ENCODE data around the gene SH2B2. TPM values are rescaled to one million over a fixed set of nuclear protein-coding genes. Genes with fewer than 3 reads are reported as not detected.

SH2B2 gene
- total RNA-seq, 1 experiment from 2014 or later: 1.4 TPM

DNA sequence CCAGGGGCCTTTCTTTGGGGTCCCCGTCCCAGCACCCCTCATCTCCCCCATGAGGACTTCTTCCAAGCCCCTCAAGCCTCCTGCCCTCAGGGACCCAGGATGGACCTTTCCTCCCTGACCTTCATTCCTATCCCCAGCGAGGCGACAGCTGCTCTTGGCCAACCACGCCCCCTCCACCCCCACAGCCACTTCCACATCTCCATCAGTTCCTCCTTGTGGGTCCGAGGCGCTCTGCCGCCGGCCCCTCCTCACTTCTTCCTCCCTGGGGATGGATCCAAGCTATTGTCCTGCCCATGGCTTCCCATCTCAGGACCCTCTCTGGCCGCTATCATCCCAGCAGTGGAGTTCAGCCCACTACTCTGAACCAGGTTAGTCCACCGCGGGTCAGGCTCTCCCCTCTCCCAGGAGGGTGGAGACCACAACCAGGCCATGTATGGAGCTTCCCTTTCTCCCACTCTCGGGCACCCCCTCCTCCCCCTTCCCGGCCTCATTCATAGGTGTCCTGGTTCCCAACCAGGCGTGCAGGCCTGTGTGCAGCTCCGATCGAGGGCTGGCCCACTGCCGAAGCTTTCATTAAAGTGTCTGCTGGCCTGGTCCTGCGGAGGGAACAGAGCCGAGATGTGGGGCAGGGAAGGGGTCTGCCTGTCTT lies 1.7 kb upstream of the SH2B2 start:
- no peak for DNase-seq (ENCODE audit: unreplicated experiment)
- H3K36me3 Mint-ChIP-seq (ENCODE audit: insufficient read depth, unreplicated experiment): no peaks in the 10 kb centered on the region
- H3K9me3 Mint-ChIP-seq (ENCODE audit: unreplicated experiment): no peaks in the 10 kb centered on the region
- intact Hi-C loops (cut with micrococcal nuclease): no loop called here
- H3K4me3 Mint-ChIP-seq (ENCODE audit: unreplicated experiment): peak overlapping the region; percentile 50
- ChIA-PET CTCF (interaction anchor here (0.5 to 0.9 kb wide), 4 partner anchors 102 to 743 kb away, joined by 3 to 4 read pairs (median 3); no protein-coding TSS in a partner anchor), POLR2A (no interaction called here)
- H3K27ac Mint-ChIP-seq (ENCODE audit: low read depth, unreplicated experiment): no peak overlapping the region
- BruUV-seq (replicated peaks): no TSS peak
- TF ChIP-seq, protein P1, sequence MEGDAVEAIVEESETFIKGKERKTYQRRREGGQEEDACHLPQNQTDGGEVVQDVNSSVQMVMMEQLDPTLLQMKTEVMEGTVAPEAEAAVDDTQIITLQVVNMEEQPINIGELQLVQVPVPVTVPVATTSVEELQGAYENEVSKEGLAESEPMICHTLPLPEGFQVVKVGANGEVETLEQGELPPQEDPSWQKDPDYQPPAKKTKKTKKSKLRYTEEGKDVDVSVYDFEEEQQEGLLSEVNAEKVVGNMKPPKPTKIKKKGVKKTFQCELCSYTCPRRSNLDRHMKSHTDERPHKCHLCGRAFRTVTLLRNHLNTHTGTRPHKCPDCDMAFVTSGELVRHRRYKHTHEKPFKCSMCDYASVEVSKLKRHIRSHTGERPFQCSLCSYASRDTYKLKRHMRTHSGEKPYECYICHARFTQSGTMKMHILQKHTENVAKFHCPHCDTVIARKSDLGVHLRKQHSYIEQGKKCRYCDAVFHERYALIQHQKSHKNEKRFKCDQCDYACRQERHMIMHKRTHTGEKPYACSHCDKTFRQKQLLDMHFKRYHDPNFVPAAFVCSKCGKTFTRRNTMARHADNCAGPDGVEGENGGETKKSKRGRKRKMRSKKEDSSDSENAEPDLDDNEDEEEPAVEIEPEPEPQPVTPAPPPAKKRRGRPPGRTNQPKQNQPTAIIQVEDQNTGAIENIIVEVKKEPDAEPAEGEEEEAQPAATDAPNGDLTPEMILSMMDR (IDR thresholded peaks at IDR 0.05; ENCODE audit: unreplicated experiment): no peak
- H3K4me1 Mint-ChIP-seq (ENCODE audit: insufficient read depth, unreplicated experiment): peaks cover 6% of the 10 kb centered on the region
- H3K27me3 Mint-ChIP-seq (ENCODE audit: insufficient read depth, unreplicated experiment): no peaks in the 10 kb centered on the region

GRCh38 chr7:102285540-102286236 lies 980 bp upstream of the SH2B2 start:
- H3K27ac Mint-ChIP-seq (ENCODE audit: low read depth, unreplicated experiment): no peak overlapping the region
- H3K4me3 Mint-ChIP-seq (ENCODE audit: unreplicated experiment): peak overlapping the region; percentile 68
- no peaks in the 10 kb centered on the region for H3K9me3 Mint-ChIP-seq (ENCODE audit: unreplicated experiment)
- H3K36me3 Mint-ChIP-seq (ENCODE audit: insufficient read depth, unreplicated experiment): no peaks in the 10 kb centered on the region
- no peaks in the 10 kb centered on the region for H3K27me3 Mint-ChIP-seq (ENCODE audit: insufficient read depth, unreplicated experiment)
- BruUV-seq (replicated peaks): no TSS peak
- peaks cover 6% of the 10 kb centered on the region for H3K4me1 Mint-ChIP-seq (ENCODE audit: insufficient read depth, unreplicated experiment)
- intact Hi-C loops (cut with micrococcal nuclease): no loop called here
- ChIA-PET CTCF (interaction anchor here (0.6 to 0.9 kb wide), 3 partner anchors 102 to 743 kb away, joined by 3 to 4 read pairs (median 3); no protein-coding TSS in a partner anchor), POLR2A (no interaction called here)
- TF ChIP-seq, protein P1 (IDR thresholded peaks at IDR 0.05; ENCODE audit: unreplicated experiment): no peak
- no peak for DNase-seq (ENCODE audit: unreplicated experiment)

DNA sequence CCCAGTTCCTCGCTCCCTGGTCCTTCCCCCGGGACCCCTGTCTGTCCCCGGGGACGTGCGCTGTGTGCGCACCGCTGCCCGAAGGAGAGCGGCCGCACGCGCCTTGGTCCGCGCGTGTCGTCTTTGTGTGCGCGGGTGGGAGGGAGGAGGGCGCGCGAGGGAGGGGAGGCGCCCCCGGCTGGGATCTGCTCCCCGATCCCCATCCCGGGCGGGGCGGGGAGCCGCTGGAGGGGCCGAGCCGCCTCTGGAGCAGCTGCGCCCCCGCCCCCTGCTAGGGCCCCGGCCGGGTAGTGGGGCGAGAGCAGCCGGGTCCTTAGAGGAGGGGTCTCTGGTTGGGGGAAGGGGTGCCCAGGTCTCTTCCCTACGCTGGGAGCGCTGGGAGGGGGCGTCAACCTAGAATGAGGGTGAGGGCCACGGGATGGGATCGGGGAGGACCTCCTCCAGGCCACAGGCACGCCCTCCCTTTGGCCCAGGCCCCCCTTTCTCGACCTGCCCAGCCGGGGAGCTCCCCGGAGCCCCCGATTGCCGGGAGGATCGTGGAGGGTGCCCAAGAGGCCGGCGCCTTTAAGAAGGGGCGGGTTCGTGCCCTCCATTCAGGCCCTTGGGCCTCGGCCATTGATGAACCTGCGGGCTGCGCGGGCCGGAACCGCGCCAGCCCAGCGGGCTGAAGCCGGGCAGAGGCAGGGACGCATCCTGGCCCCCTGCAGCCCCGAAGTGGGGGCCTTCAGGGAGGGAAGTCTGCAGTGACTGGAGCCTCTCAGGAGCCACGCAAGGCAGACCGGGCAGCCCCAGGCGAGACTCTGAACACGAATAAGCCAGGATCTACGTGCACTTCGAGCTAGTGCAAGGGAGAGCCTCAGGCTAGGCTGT lies 678 bp downstream of the SH2B2 start:
- intact Hi-C loops (cut with micrococcal nuclease): no loop called here
- CTCF ChIA-PET: interaction anchor here (0.6 to 2.2 kb wide), 3 partner anchors 9 to 104 kb away, joined by 3 to 6 read pairs (median 5); no protein-coding TSS in a partner anchor
- no peaks in the 10 kb centered on the region for H3K36me3 Mint-ChIP-seq (ENCODE audit: insufficient read depth, unreplicated experiment)
- TF ChIP-seq, protein P1 (IDR thresholded peaks at IDR 0.05; ENCODE audit: unreplicated experiment): no peak
- H3K27ac Mint-ChIP-seq (ENCODE audit: low read depth, unreplicated experiment): peak overlapping the region; percentile 31
- H3K4me1 Mint-ChIP-seq (ENCODE audit: insufficient read depth, unreplicated experiment): peaks cover 12% of the 10 kb centered on the region
- POLR2A ChIA-PET: interaction anchor here (0.6 to 1.8 kb wide), 5 partner anchors 9 to 152 kb away, joined by 3 to 7 read pairs (median 3); no protein-coding TSS in a partner anchor
- H3K9me3 Mint-ChIP-seq (ENCODE audit: unreplicated experiment): no peaks in the 10 kb centered on the region
- H3K27me3 Mint-ChIP-seq (ENCODE audit: insufficient read depth, unreplicated experiment): no peaks in the 10 kb centered on the region
- no TSS peak for BruUV-seq (replicated peaks)
- DNase-seq (ENCODE audit: unreplicated experiment): peak; percentile 35
- H3K4me3 Mint-ChIP-seq (ENCODE audit: unreplicated experiment): peak overlapping the region; percentile 68

GRCh38 chr7:102287981-102288278 lies 1.3 kb downstream of the SH2B2 start:
- TF ChIP-seq, protein P1 (IDR thresholded peaks at IDR 0.05; ENCODE audit: unreplicated experiment): no peak
- H3K36me3 Mint-ChIP-seq (ENCODE audit: insufficient read depth, unreplicated experiment): no peaks in the 10 kb centered on the region
- H3K27ac Mint-ChIP-seq (ENCODE audit: low read depth, unreplicated experiment): no peak overlapping the region
- H3K4me3 Mint-ChIP-seq (ENCODE audit: unreplicated experiment): peak overlapping the region; percentile 68
- no peak for DNase-seq (ENCODE audit: unreplicated experiment)
- CTCF ChIA-PET: interaction anchor here (1.7 to 2.2 kb wide), 2 partner anchors 9 to 104 kb away, joined by 5 to 6 read pairs; no protein-coding TSS in a partner anchor
- intact Hi-C loops (cut with micrococcal nuclease): no loop called here
- POLR2A ChIA-PET: interaction anchor here (0.6 to 1.8 kb wide), 4 partner anchors 8 to 152 kb away, joined by 3 to 7 read pairs (median 3); no protein-coding TSS in a partner anchor
- no peaks in the 10 kb centered on the region for H3K27me3 Mint-ChIP-seq (ENCODE audit: insufficient read depth, unreplicated experiment)
- H3K9me3 Mint-ChIP-seq (ENCODE audit: unreplicated experiment): no peaks in the 10 kb centered on the region
- H3K4me1 Mint-ChIP-seq (ENCODE audit: insufficient read depth, unreplicated experiment): peaks cover 12% of the 10 kb centered on the region
- no TSS peak for BruUV-seq (replicated peaks)

All from MCF 10A (cell line).